ENCODE measurements around the gene COL24A1. TPM values are rescaled to one million over a fixed set of nuclear protein-coding genes. Genes with fewer than 3 reads are reported as not detected.

COL24A1 gene
- total RNA-seq, 6 donors from 2014 or later, result 0.30 to 2.1 (median 0.68) TPM

- H3K27ac ChIP-seq, result no peak overlapping the region
- H3K27me3 ChIP-seq, result no peaks in the 10 kb centered on the region
- ATAC-seq (ENCODE audit: low FRiP score in 2 of 2), result no peak
- no peaks in the 10 kb centered on the region for H3K4me1 ChIP-seq
- H3K9me3 ChIP-seq, result no peaks in the 10 kb centered on the region
- no peak for DNase-seq
- no peak overlapping the region for H3K4me3 ChIP-seq
- H3K36me3 ChIP-seq, result no peaks in the 10 kb centered on the region
- 94 to 95% methylated on average over 2 of the region's 2 CpGs for WGBS, 2 donors
- TF ChIP-seq CTCF (IDR thresholded peaks at IDR 0.05) (no peak), EP300 (IDR thresholded peaks at IDR 0.05) (no peak)
Measured at GRCh38 chr1:85892366-85892765, 264.2 kb downstream of the COL24A1 start.

- Histone ChIP-seq H3K36me3 (no peaks in the 10 kb centered on the region), H3K27me3 (no peaks in the 10 kb centered on the region), H3K4me3 (no peak overlapping the region), H3K4me1 (no peaks in the 10 kb centered on the region), H3K27ac (no peak overlapping the region), H3K9me3 (no peaks in the 10 kb centered on the region)
- ATAC-seq (ENCODE audit: low FRiP score in 2 of 2) (no peak), DNase-seq (no peak)
- TF ChIP-seq EP300 (IDR thresholded peaks at IDR 0.05) (no peak), POLR2AphosphoS5 (IDR thresholded peaks at IDR 0.05) (no peak), POLR2A (IDR thresholded peaks at IDR 0.05) (no peak)
- WGBS, 2 donors, result 74 to 77% methylated on average over 2 of the region's 2 CpGs
Measured at GRCh38 chr1:85889870-85890269, 266.7 kb downstream of the COL24A1 start.

GRCh38 chr1:85888921-85889320 lies 267.7 kb downstream of the COL24A1 start:
- no peak overlapping the region for H3K27ac ChIP-seq
- ATAC-seq (ENCODE audit: low FRiP score in 2 of 2) (no peak), DNase-seq (no peak)
- H3K4me3 ChIP-seq, result no peak overlapping the region
- H3K4me1 ChIP-seq, result no peaks in the 10 kb centered on the region
- H3K36me3 ChIP-seq, result no peaks in the 10 kb centered on the region
- WGBS, 2 donors, result 64 to 71% methylated on average over 3 of the region's 3 CpGs
- H3K27me3 ChIP-seq, result no peaks in the 10 kb centered on the region
- TF ChIP-seq POLR2AphosphoS5 (IDR thresholded peaks at IDR 0.05) (peak in 1 of 2 donors; percentile 22), EP300 (IDR thresholded peaks at IDR 0.05) (no peak), POLR2A (IDR thresholded peaks at IDR 0.05) (no peak), CTCF (IDR thresholded peaks at IDR 0.05) (no peak)
- no peaks in the 10 kb centered on the region for H3K9me3 ChIP-seq

GRCh38 chr1:85884372-85885035 lies 272.1 kb downstream of the COL24A1 start:
- Histone ChIP-seq H3K4me3 (no peak overlapping the region), H3K9me3 (no peaks in the 10 kb centered on the region), H3K27me3 (no peaks in the 10 kb centered on the region), H3K36me3 (no peaks in the 10 kb centered on the region), H3K4me1 (no peaks in the 10 kb centered on the region), H3K27ac (no peak overlapping the region)
- TF ChIP-seq EP300 (IDR thresholded peaks at IDR 0.05) (no peak), CTCF (IDR thresholded peaks at IDR 0.05) (peak in 5 of 6 experiments; percentile 13 to 40 (median 22))
- DNase-seq (no peak), ATAC-seq (ENCODE audit: low FRiP score in 2 of 2) (no peak)
- WGBS, 2 donors, result 52 to 63% methylated on average over 1 of the region's 1 CpG

GRCh38 chr1:85867189-85867588 lies 289.4 kb downstream of the COL24A1 start:
- Histone ChIP-seq H3K27me3 (no peaks in the 10 kb centered on the region), H3K36me3 (no peaks in the 10 kb centered on the region), H3K27ac (no peak overlapping the region), H3K4me3 (no peak overlapping the region), H3K9me3 (no peaks in the 10 kb centered on the region), H3K4me1 (no peaks in the 10 kb centered on the region)
- TF ChIP-seq POLR2A (IDR thresholded peaks at IDR 0.05), result no peak
- no peak for TF ChIP-seq CTCF (IDR thresholded peaks at IDR 0.05)
- no peak for TF ChIP-seq POLR2AphosphoS5 (IDR thresholded peaks at IDR 0.05)
- no peak for TF ChIP-seq EP300 (IDR thresholded peaks at IDR 0.05)
- ATAC-seq (ENCODE audit: low FRiP score in 2 of 2) (no peak), DNase-seq (no peak)

All from upper lobe of left lung (tissue), 6 donors.